ENCODE results near the gene ARHGAP10.

DNA sequence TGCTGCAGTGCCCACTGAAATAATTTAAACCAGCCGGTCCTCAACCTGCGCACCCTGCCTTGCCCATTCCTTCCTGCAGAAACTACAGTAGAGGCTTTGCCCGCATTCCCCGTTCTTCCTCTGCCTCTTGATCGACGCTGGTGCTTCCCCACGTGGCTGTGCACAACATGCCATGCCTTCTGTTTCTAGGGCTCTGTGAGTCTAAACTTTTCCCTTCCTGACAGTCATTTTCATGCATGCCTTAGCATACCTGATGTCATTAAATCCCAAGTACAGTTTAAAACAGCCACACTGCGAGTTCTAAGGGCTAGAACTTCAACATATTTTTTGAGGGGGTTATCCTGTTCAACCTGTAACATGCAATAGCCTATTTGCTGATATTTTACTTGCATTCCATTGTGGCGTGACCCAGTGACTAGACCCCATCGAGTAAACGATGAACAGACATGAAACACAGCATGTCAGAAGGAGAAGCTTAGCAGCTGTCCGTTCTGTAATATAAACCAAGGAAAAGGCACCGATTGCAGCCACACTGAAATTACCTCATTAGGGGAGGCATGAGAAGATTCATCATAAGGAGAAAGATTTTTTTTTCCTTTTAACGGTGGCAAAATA, 232.5 kb downstream of the ARHGAP10 start:
- TF ChIP-seq EZH2 (IDR thresholded peaks at IDR 0.05; ENCODE audit: low read length, unreplicated experiment): no peak
- no peak for TF ChIP-seq EZH2phosphoT487 (IDR thresholded peaks at IDR 0.05; ENCODE audit: borderline replicate concordance, low read length)
- TF ChIP-seq, protein P1, sequence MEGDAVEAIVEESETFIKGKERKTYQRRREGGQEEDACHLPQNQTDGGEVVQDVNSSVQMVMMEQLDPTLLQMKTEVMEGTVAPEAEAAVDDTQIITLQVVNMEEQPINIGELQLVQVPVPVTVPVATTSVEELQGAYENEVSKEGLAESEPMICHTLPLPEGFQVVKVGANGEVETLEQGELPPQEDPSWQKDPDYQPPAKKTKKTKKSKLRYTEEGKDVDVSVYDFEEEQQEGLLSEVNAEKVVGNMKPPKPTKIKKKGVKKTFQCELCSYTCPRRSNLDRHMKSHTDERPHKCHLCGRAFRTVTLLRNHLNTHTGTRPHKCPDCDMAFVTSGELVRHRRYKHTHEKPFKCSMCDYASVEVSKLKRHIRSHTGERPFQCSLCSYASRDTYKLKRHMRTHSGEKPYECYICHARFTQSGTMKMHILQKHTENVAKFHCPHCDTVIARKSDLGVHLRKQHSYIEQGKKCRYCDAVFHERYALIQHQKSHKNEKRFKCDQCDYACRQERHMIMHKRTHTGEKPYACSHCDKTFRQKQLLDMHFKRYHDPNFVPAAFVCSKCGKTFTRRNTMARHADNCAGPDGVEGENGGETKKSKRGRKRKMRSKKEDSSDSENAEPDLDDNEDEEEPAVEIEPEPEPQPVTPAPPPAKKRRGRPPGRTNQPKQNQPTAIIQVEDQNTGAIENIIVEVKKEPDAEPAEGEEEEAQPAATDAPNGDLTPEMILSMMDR (conservative IDR thresholded peaks at IDR 0.05; ENCODE audit: low read depth, low read length): no peak
